ENCODE data around the gene CARS1. TPM values are rescaled to one million over a fixed set of nuclear protein-coding genes. Genes with fewer than 3 reads are reported as not detected.

The CARS1 gene
- total RNA-seq, 1 donor from 2014 or later: 151 TPM

DNA sequence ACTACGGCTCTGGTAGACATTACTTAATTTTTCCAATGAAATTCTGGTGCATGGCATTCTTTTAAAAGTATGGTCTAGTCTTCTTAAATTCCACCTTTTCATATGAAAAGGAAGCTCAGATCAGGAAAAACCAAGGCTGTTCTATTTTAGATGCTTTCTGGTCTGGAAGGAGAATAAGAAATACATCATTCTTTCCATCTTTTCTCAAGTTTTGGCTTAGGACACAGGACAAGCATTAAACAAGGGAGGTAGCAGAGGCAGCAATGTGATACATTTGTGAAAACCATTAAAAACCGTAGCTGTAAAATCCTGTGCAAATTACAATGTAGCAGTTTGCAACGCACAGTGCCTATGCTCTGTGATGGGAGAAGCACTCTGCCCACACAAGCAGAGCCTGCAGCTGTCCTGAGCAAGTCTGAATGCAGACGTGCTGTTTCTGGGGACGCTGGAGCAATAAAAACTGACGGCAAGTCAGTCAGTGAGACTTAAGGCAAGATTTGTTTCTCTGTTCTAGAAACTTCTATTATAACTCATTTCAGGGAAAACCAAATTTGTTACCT, 88.8 kb downstream of the CARS1 start:
- DNase-seq: no peak
- no peaks in the 10 kb centered on the region for H3K9me3 Mint-ChIP-seq (ENCODE audit: unreplicated experiment)
- TF ChIP-seq, protein P1, sequence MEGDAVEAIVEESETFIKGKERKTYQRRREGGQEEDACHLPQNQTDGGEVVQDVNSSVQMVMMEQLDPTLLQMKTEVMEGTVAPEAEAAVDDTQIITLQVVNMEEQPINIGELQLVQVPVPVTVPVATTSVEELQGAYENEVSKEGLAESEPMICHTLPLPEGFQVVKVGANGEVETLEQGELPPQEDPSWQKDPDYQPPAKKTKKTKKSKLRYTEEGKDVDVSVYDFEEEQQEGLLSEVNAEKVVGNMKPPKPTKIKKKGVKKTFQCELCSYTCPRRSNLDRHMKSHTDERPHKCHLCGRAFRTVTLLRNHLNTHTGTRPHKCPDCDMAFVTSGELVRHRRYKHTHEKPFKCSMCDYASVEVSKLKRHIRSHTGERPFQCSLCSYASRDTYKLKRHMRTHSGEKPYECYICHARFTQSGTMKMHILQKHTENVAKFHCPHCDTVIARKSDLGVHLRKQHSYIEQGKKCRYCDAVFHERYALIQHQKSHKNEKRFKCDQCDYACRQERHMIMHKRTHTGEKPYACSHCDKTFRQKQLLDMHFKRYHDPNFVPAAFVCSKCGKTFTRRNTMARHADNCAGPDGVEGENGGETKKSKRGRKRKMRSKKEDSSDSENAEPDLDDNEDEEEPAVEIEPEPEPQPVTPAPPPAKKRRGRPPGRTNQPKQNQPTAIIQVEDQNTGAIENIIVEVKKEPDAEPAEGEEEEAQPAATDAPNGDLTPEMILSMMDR (IDR thresholded peaks at IDR 0.05; ENCODE audit: partially characterized antibody, unreplicated experiment): no peak
- H3K27me3 Mint-ChIP-seq (ENCODE audit: unreplicated experiment): no peaks in the 10 kb centered on the region
- H3K4me3 Mint-ChIP-seq (ENCODE audit: unreplicated experiment): no peak overlapping the region
- H3K27ac Mint-ChIP-seq (ENCODE audit: unreplicated experiment): no peak overlapping the region
- H3K36me3 Mint-ChIP-seq (ENCODE audit: unreplicated experiment): no peaks in the 10 kb centered on the region
- H3K4me1 Mint-ChIP-seq (ENCODE audit: low read depth, unreplicated experiment): peaks cover 10% of the 10 kb centered on the region

DNA sequence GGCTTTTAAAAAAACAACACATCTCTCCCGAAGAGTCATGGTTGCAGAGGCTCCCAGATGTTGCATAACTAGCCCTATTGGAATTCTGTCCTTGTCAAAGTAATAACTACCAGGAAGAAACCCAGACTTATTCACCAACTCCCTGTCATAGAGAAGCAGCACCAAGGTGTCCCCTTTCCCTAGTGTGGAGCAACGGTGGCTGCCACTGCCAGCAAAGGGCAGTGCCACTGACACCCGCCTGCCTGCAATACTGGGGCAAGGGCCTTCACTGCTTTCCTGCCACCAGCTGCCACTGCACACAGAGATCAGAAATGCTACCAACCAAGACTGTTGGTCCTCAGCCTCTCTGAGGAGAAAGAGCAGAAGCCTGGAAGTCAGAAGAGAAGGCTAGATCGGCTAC, 92.4 kb downstream of the CARS1 start:
- Mint-ChIP-seq H3K27ac (ENCODE audit: unreplicated experiment) (no peak overlapping the region), H3K4me1 (ENCODE audit: low read depth, unreplicated experiment) (peaks cover 10% of the 10 kb centered on the region), H3K9me3 (ENCODE audit: unreplicated experiment) (no peaks in the 10 kb centered on the region), H3K36me3 (ENCODE audit: unreplicated experiment) (no peaks in the 10 kb centered on the region), H3K4me3 (ENCODE audit: unreplicated experiment) (no peak overlapping the region), H3K27me3 (ENCODE audit: unreplicated experiment) (no peaks in the 10 kb centered on the region)
- TF ChIP-seq, protein P1 (IDR thresholded peaks at IDR 0.05; ENCODE audit: partially characterized antibody, unreplicated experiment): no peak
- no peak for DNase-seq

DNA sequence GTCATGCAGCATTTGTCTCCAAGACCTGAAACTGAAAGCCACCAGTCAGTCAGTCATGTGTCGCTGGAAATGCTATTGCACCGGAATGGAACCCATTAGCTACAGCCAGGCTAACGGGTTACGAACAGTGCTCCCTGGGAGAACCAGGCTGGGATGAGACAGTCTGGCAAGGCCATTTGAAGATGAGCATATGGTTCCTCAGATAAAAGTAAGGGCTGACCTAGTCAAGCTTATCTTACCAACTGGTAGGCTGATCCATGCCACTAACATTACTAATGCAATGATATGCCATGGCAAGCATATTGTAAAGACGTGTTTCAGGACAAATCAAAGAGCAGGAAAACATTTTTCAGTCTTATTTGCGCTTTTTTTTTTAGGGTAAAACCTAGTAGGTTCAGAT, 93.5 kb downstream of the CARS1 start:
- no peak for DNase-seq
- TF ChIP-seq, protein P1 (IDR thresholded peaks at IDR 0.05; ENCODE audit: partially characterized antibody, unreplicated experiment): no peak
- H3K9me3 Mint-ChIP-seq (ENCODE audit: unreplicated experiment): no peaks in the 10 kb centered on the region
- peak overlapping the region; percentile 53 for H3K27ac Mint-ChIP-seq (ENCODE audit: unreplicated experiment)
- no peaks in the 10 kb centered on the region for H3K36me3 Mint-ChIP-seq (ENCODE audit: unreplicated experiment)
- H3K4me3 Mint-ChIP-seq (ENCODE audit: unreplicated experiment): no peak overlapping the region
- H3K4me1 Mint-ChIP-seq (ENCODE audit: low read depth, unreplicated experiment): peaks cover 16% of the 10 kb centered on the region
- H3K27me3 Mint-ChIP-seq (ENCODE audit: unreplicated experiment): no peaks in the 10 kb centered on the region

DNA sequence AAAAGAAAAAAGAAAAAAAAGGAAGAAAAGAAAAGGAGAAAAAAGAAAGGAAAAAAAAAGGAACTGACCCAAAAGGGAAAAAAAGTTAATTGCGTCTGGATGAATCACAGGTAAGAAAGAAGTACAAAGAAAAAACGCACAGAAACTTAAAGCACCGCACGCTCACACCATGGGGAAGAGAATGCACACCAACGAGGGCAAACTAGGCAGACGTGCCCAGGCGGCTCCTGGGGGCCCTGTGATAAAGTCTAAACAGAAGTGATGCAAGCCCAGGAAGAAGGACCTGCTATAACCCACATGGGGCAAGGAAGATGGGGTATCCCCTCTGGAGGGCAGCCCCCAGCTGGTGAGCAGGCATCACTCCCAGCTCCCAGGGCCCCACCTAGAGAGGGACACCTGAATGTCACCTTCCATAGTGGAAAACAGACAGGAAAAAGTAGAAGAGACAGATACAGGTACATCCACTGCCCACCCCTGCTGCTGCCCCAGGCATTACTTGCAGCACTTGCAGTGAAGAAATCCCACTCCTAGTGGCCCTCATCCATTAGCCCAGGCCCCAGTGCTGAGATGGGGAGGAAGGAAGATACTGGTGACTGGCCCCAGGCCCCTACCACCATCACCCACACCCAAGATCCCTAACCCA, 94.0 kb downstream of the CARS1 start:
- Mint-ChIP-seq H3K4me3 (ENCODE audit: unreplicated experiment) (no peak overlapping the region), H3K27me3 (ENCODE audit: unreplicated experiment) (no peaks in the 10 kb centered on the region), H3K27ac (ENCODE audit: unreplicated experiment) (no peak overlapping the region), H3K9me3 (ENCODE audit: unreplicated experiment) (no peaks in the 10 kb centered on the region), H3K36me3 (ENCODE audit: unreplicated experiment) (no peaks in the 10 kb centered on the region), H3K4me1 (ENCODE audit: low read depth, unreplicated experiment) (peaks cover 21% of the 10 kb centered on the region)
- DNase-seq: no peak
- TF ChIP-seq, protein P1 (IDR thresholded peaks at IDR 0.05; ENCODE audit: partially characterized antibody, unreplicated experiment): no peak

DNA sequence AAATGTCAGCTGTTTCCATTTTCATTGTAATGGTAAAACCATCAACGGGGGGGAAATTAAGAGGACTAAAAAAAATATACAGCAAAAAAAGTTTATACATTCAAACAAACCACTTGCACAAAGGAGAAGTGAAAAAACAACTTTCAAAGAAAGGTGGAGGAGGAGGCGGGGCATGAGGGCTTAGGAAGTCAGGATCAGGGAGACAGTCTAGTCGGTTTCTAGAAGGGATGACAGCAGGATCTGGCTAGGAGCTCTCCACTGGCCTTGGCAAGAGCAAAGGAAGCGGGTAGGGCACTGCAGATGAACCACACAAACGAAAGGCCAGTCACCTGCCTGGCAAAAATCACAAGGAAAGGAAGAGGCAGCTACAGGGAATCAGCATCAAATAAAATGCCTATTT, 96.1 kb downstream of the CARS1 start:
- no peak for DNase-seq
- no peak overlapping the region for H3K27ac Mint-ChIP-seq (ENCODE audit: unreplicated experiment)
- peaks cover 32% of the 10 kb centered on the region for H3K4me1 Mint-ChIP-seq (ENCODE audit: low read depth, unreplicated experiment)
- no peaks in the 10 kb centered on the region for H3K9me3 Mint-ChIP-seq (ENCODE audit: unreplicated experiment)
- H3K27me3 Mint-ChIP-seq (ENCODE audit: unreplicated experiment): no peaks in the 10 kb centered on the region
- H3K36me3 Mint-ChIP-seq (ENCODE audit: unreplicated experiment): no peaks in the 10 kb centered on the region
- H3K4me3 Mint-ChIP-seq (ENCODE audit: unreplicated experiment): no peak overlapping the region
- TF ChIP-seq, protein P1 (IDR thresholded peaks at IDR 0.05; ENCODE audit: partially characterized antibody, unreplicated experiment): no peak

Data from glutamatergic neuron (in vitro differentiated cells).